HepG2 (cell line): ENCODE measurements around the gene PELI3. TPM values are rescaled to one million over a fixed set of nuclear protein-coding genes. Genes with fewer than 3 reads are reported as not detected.
"Not testable (repeated sequence)": the region's sequence is repeated elsewhere in the genome, so short reads cannot be mapped to it uniquely, and the experiment has no call there.

Experiments
- ATAC-seq: fragments of 200-7000 bp; cut with Tn5 transposase; 3 replicates; pipeline ENCODE4 v1.9.1; 2020; ENCODE audit warnings: mild to moderate bottlenecking, moderate library complexity
- BruUV-seq: library from RNA; stranded (reverse); fragments of 400-500 nt; replicated peaks from 2 replicates; lab custom pipeline; 2021; lab: Mats Ljungman, UMichigan
- CTCF ChIA-PET: fragments of 300-600 bp; formaldehyde crosslinking; extraction: SDS; loops from one replicate; lab custom pipeline; 2021; ENCODE audit warnings: low total read pairs, inconsistent platforms, low intra/inter-chr PET ratio; lab: Yijun Ruan, JAX
- POLR2A ChIA-PET: fragments of 350-600 bp; sonication (Branson Sonifier 250); formaldehyde crosslinking; loops from one replicate; lab custom pipeline; 2020; ENCODE audit warnings: antibody characterized with exemption, inconsistent platforms; lab: Yijun Ruan, JAX
- DNase-seq: peaks from one replicate; pipeline ENCODE4 v3.0.0-alpha.2; 2015; ENCODE audit warnings: low spot score
- FAIRE-seq: peaks from 3 replicates; lab custom pipeline; 2011; peaks lifted over from hg19 to GRCh38; lab: Jason Lieb, UNC
- H2AFZ ChIP-seq: one replicate; pipeline ENCODE4 v1.6.1; 2011; ENCODE audit warnings: low read length, inconsistent platforms
- H3K27ac ChIP-seq: fragments of 300-600 bp; 3 replicates; pipeline ENCODE4 v1.8.0; 2011; ENCODE audit warnings: mixed run types, mild to moderate bottlenecking, mixed read lengths, low read length, inconsistent platforms; ENCODE audit not compliant: insufficient read depth; ENCODE audit errors: extremely low read length
- H3K27me3 ChIP-seq, 2 experiments: fragments of 200-600 bp in 1 of 2; 2 replicates in 1 of 2; 3 replicates in 1 of 2; pipeline versions ENCODE4 v1.6.0 to v1.8.0; 2011; ENCODE audit warnings: low read length in 2 of 2, mild to moderate bottlenecking in 2 of 2, moderate library complexity in 2 of 2, inconsistent platforms in 1 of 2; ENCODE audit not compliant: insufficient read depth in 2 of 2, control insufficient read depth in 1 of 2
- H3K36me3 ChIP-seq, 2 experiments: fragments of 200-600 bp in 1 of 2; replicated peaks in 1 of 2; 2 replicates in 1 of 2; 3 replicates in 1 of 2; pipeline versions ENCODE4 v1.5.1 to v1.8.0; 2011; ENCODE audit warnings: low read length in 2 of 2, inconsistent platforms in 1 of 2; ENCODE audit not compliant: insufficient read depth in 2 of 2, control insufficient read depth in 1 of 2
- H3K4me1 ChIP-seq: 2 replicates; pipeline ENCODE4 v1.5.1; 2012; ENCODE audit warnings: low read length, inconsistent platforms; ENCODE audit not compliant: insufficient read depth
- H3K4me2 ChIP-seq: 2 replicates; pipeline ENCODE4 v1.6.0; 2011; ENCODE audit warnings: low read depth, low read length, inconsistent platforms
- H3K4me3 ChIP-seq, 3 experiments: fragments of 200-600 bp in 1 of 3; sonication (generic), shearing (Covaris generic) in 1 of 3; replicated peaks in 1 of 3; 2 replicates each; pipeline ENCODE4 v1.5.1; 2011 to 2016; ENCODE audit warnings: low read length in 3 of 3, inconsistent platforms in 2 of 3, low read depth in 2 of 3, mild to moderate bottlenecking in 2 of 3, control low read depth in 1 of 3, mixed read lengths in 1 of 3; ENCODE audit not compliant: insufficient read depth in 1 of 3
- H3K79me2 ChIP-seq: one replicate; pipeline ENCODE4 v1.6.1; 2011; ENCODE audit warnings: low read length, inconsistent platforms; ENCODE audit not compliant: insufficient read depth
- H3K9ac ChIP-seq: 2 replicates; pipeline ENCODE4 v1.6.0; 2011; ENCODE audit warnings: mild to moderate bottlenecking, low read depth, low read length, inconsistent platforms; ENCODE audit not compliant: insufficient read depth
- H3K9me3 ChIP-seq: 2 replicates; pipeline ENCODE4 v1.5.1; 2012; ENCODE audit warnings: mild to moderate bottlenecking, low read length
- H4K20me1 ChIP-seq: 2 replicates; pipeline ENCODE4 v1.6.0; 2011; ENCODE audit warnings: inconsistent platforms, mild to moderate bottlenecking, low read length, moderate library complexity; ENCODE audit not compliant: insufficient read depth
- DR1 ChIP-seq: sonication (generic); formaldehyde crosslinking; IDR thresholded peaks from 2 replicates; pipeline ENCODE4 v1.8.0; 2021; ENCODE audit warnings: mild to moderate bottlenecking, missing genetic modification reagents, inconsistent platforms
- FOXC1 ChIP-seq: sonication (generic); formaldehyde crosslinking; IDR thresholded peaks from 2 replicates; pipeline ENCODE4 v1.8.0; 2022; ENCODE audit warnings: mild to moderate bottlenecking, missing genetic modification reagents, borderline replicate concordance
- FOXO4 ChIP-seq: sonication (generic); formaldehyde crosslinking; conservative IDR thresholded peaks from 2 replicates; pipeline ENCODE4 v1.8.1; 2023; ENCODE audit warnings: missing genetic modification reagents
- GATA4 ChIP-seq: sonication (generic); IDR thresholded peaks from 2 replicates; pipeline ENCODE4 v1.6.1; 2016; ENCODE audit warnings: antibody characterized with exemption, low read depth, borderline replicate concordance
- TAF1 ChIP-seq: sonication (generic); formaldehyde crosslinking; IDR thresholded peaks from 2 replicates; pipeline ENCODE4 v1.4.0; 2020; ENCODE audit warnings: missing genetic modification reagents
- UBTF ChIP-seq: sonication (generic); formaldehyde crosslinking; IDR thresholded peaks from 2 replicates; pipeline ENCODE4 v1.4.0; 2020; ENCODE audit warnings: mild to moderate bottlenecking, missing genetic modification reagents
- WIZ ChIP-seq: sonication (generic); formaldehyde crosslinking; IDR thresholded peaks from 2 replicates; pipeline ENCODE4 v1.5.1; 2020; ENCODE audit warnings: mild to moderate bottlenecking, missing genetic modification reagents
- YEATS4 ChIP-seq: sonication (generic); formaldehyde crosslinking; IDR thresholded peaks from 2 replicates; pipeline ENCODE4 v1.4.0; 2020; ENCODE audit warnings: missing genetic modification reagents, borderline replicate concordance
- ZBTB38 ChIP-seq: sonication (generic); formaldehyde crosslinking; IDR thresholded peaks from 2 replicates; pipeline ENCODE4 v1.5.1; 2020; ENCODE audit warnings: mild to moderate bottlenecking, missing genetic modification reagents
- ZFY ChIP-seq: sonication (generic); formaldehyde crosslinking; IDR thresholded peaks from 2 replicates; pipeline ENCODE4 v1.4.0; 2020; ENCODE audit warnings: missing genetic modification reagents
- ZNF687 ChIP-seq: sonication (generic); formaldehyde crosslinking; IDR thresholded peaks from 2 replicates; pipeline ENCODE4 v1.5.1; 2020; ENCODE audit warnings: mild to moderate bottlenecking, missing genetic modification reagents, moderate library complexity
- WGBS: methylation state at CpG from one replicate; pipeline ENCODE4 v1.1.6; 2017; ENCODE audit warnings: low lambda C conversion rate; 5-methylcytosine and 5-hydroxymethylcytosine counted together
- in situ Hi-C: cut with HindIII; loops from 2 replicates; pipeline ENCODE4 v1.10.0; 2017; ENCODE audit warnings: low pct_unique_long_range_greater_than_20kb; ENCODE audit not compliant: extremely low pct_ligation_motif_present
- intact Hi-C: fragments of 100-400 bp; cut with micrococcal nuclease; formaldehyde crosslinking; loops from one replicate; pipeline ENCODE4 v1.10.0; 2022; ENCODE audit not compliant: unreplicated experiment
- polyA plus RNA-seq, 8 experiments: library from polyadenylated mRNA; depleted of rRNA in 3 of 8; stranded (reverse) in 7 of 8; unstranded in 1 of 8; fragments of >200 nt; fragmentation: Illumina TruSeq in 4 of 8; extraction: Trizol in 4 of 8; gene quantifications; 2 replicates each; pipeline versions ENCODE4 v1.2.1 to v1.2.3, GENCODE V29; 2011 to 2016; ENCODE audit warnings: low read depth in 4 of 8, missing spikeins in 1 of 8, mixed read lengths in 1 of 8; ENCODE audit not compliant: insufficient read depth in 1 of 8
- total RNA-seq, 5 experiments: library from RNA; depleted of rRNA; stranded (reverse); fragments of >200 nt; fragmentation: Illumina TruSeq; extraction: Trizol; gene quantifications; 2 replicates each; pipeline ENCODE4 v1.2.3, GENCODE V29; 2016; ENCODE audit warnings: low read depth in 1 of 5

Gene PELI3
- total and polyA plus RNA-seq, 2 of the 13 experiments (the other 11 are each of a cell fraction or from before 2014, with no cell fraction given) = 2.0 to 4.0 TPM

GRCh38 chr11:66440101-66440939 lies 26.4 kb upstream of the PELI3 start (continued):
- TF ChIP-seq TAF1 (CRISPR knock-in tag) = peak; percentile 25
- TF ChIP-seq YEATS4 (CRISPR knock-in tag) = peak; percentile 31; the same call in 1 of the 2 replicates
- peak; percentile 74; the same call in 1 of the 2 replicates for TF ChIP-seq GATA4
- TF ChIP-seq DR1 (CRISPR knock-in tag) = peak; percentile 45; the same call in 1 of the 2 replicates
- peak; percentile 50; the same call in 1 of the 2 replicates for TF ChIP-seq WIZ (CRISPR knock-in tag)
- TF ChIP-seq, all 625 proteins: peak for 47; not testable (repeated sequence) for 578

- H4K20me1 ChIP-seq, H3K9me3 ChIP-seq, FAIRE-seq, H2AFZ ChIP-seq, ATAC-seq, DNase-seq, H3K27me3 ChIP-seq, H3K9ac ChIP-seq, in situ Hi-C loops, H3K79me2 ChIP-seq, intact Hi-C loops, CTCF ChIA-PET, BruUV-seq: not testable (repeated sequence)
- peak overlapping the region; percentile 49 for H3K4me2 ChIP-seq
- peak overlapping the region in 1 of 3 experiments; percentile 37; a peak in 2 of 6 replicates for H3K4me3 ChIP-seq
- H3K27ac ChIP-seq = peak overlapping the region; percentile 63
- 33% methylated on average over 3 of the region's 27 CpGs for WGBS
- peaks cover 33% of the 10 kb centered on the region for H3K4me1 ChIP-seq
- H3K36me3 ChIP-seq = peaks cover 4 to 11% of the 10 kb centered on the region in 2 experiments; a peak in 3 of 5 replicates
- POLR2A ChIA-PET = interaction anchor here (2.9 to 3.2 kb wide), 2 partner anchors 25 to 237 kb away, joined by 18 to 41 read pairs; partner anchors contain the start of genes PELI3 and RBM4B
- TF ChIP-seq FOXO4 (CRISPR knock-in tag) (0 out of 2 replicates have a peak, but pooled peaks have one; percentile 57), FOXC1 (0 out of 2 replicates have a peak, but pooled peaks have one; percentile 35), ZFY (CRISPR knock-in tag) (peak; percentile 30; the same call in 1 of the 2 replicates), UBTF (CRISPR knock-in tag) (peak; percentile 44; the same call in 1 of the 2 replicates), ZBTB38 (CRISPR knock-in tag) (0 out of 2 replicates have a peak, but pooled peaks have one; percentile 5), ZNF687 (CRISPR knock-in tag) (peak; percentile 81)
These were observed 25.8 kb upstream of the PELI3 start for GRCh38 chr11:66440940-66441282.
